ENCODE results near the gene KDM4C.

DNA sequence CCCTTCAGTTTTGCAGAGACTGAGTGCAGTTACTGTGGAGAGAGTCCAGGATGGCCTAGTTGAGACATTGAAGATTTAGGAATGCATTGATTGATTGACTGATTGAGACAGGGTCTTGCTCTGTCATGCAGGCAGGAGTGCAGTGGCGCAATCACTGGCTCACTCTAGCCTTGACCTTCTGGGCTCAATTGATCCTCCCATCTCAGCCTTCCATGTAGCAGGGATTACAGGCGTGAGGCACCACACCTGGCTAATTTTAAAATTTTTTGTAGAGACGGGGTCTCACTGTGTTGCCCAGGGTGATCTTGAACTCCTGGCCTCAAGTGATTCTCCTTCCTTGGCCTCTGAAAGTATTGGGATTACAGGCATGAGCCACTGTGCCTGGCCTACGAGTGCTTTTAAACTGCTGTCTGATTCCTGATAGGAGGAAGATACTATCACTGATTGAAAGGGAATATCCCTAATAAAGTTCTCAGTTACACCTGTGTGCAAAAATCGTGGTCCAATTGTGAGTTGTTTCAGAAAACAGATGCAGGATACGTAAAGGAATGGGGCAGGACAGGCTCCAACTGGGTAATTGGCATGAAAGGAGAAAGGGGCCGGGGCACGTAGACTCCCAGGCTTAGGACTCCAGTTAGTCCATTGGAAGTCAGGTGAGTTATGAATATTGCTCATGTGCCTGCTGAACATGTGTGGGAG is 87.5 kb downstream of the KDM4C start:
- TF ChIP-seq RAD21 (IDR thresholded peaks at IDR 0.05; ENCODE audit: low read depth) (no peak), POLR2A (IDR thresholded peaks at IDR 0.05; ENCODE audit: borderline replicate concordance, extremely low read depth, insufficient read depth, insufficient read length) (no peak), SP1 (IDR thresholded peaks at IDR 0.05; ENCODE audit: low read depth) (no peak), JUND (IDR thresholded peaks at IDR 0.05) (no peak), EZH2phosphoT487 (IDR thresholded peaks at IDR 0.05; ENCODE audit: borderline replicate concordance) (no peak), CTCF (IDR thresholded peaks at IDR 0.05 in 2 of 3, conservative IDR thresholded peaks at IDR 0.05 in 1 of 3; ENCODE audit: borderline replicate concordance in 1 of 3, insufficient read depth in 1 of 3, low read depth in 2 of 3, low read length in 2 of 3) (no peak), EZH2 (IDR thresholded peaks at IDR 0.05) (no peak), YY1 (IDR thresholded peaks at IDR 0.05; ENCODE audit: extremely low read depth, insufficient replicate concordance, low read depth, low read length) (no peak), CEBPB (IDR thresholded peaks at IDR 0.05; ENCODE audit: low read depth) (no peak), SRF (IDR thresholded peaks at IDR 0.05; ENCODE audit: low read depth) (no peak), FOSL1 (IDR thresholded peaks at IDR 0.05; ENCODE audit: low read depth) (no peak), POLR2AphosphoS5 (IDR thresholded peaks at IDR 0.05; ENCODE audit: low read depth, low read length) (no peak)
- TF ChIP-seq, protein P1, sequence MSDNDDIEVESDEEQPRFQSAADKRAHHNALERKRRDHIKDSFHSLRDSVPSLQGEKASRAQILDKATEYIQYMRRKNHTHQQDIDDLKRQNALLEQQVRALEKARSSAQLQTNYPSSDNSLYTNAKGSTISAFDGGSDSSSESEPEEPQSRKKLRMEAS (IDR thresholded peaks at IDR 0.05) = no peak
- TF ChIP-seq, protein P2, sequence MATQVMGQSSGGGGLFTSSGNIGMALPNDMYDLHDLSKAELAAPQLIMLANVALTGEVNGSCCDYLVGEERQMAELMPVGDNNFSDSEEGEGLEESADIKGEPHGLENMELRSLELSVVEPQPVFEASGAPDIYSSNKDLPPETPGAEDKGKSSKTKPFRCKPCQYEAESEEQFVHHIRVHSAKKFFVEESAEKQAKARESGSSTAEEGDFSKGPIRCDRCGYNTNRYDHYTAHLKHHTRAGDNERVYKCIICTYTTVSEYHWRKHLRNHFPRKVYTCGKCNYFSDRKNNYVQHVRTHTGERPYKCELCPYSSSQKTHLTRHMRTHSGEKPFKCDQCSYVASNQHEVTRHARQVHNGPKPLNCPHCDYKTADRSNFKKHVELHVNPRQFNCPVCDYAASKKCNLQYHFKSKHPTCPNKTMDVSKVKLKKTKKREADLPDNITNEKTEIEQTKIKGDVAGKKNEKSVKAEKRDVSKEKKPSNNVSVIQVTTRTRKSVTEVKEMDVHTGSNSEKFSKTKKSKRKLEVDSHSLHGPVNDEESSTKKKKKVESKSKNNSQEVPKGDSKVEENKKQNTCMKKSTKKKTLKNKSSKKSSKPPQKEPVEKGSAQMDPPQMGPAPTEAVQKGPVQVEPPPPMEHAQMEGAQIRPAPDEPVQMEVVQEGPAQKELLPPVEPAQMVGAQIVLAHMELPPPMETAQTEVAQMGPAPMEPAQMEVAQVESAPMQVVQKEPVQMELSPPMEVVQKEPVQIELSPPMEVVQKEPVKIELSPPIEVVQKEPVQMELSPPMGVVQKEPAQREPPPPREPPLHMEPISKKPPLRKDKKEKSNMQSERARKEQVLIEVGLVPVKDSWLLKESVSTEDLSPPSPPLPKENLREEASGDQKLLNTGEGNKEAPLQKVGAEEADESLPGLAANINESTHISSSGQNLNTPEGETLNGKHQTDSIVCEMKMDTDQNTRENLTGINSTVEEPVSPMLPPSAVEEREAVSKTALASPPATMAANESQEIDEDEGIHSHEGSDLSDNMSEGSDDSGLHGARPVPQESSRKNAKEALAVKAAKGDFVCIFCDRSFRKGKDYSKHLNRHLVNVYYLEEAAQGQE (IDR thresholded peaks at IDR 0.05; ENCODE audit: low read depth) = no peak
